ENCODE measurements around the gene SNTB2.

Gene SNTB2

DNA sequence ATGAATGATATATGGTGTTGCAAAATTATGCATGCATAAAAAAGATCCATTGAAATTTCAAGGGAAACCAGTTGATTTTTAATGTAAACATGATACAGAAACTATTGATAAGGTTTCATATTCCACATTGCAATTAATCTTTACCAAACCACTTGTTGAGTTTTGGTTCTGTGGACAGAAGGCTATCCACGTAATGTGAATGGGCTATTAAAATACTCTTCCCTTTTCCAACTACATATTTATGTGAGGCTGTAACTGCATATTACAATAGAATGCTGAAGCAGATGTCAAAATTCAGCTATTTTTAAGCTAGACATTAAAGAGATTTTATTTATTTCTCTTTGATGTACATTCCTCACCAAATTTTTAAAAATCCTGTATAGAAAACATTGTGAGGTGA, 90.4 kb downstream of the SNTB2 start:
- Histone ChIP-seq H3K4ac (ENCODE audit: low read depth, low read length) (no peak overlapping the region), H2BK5ac (ENCODE audit: low read depth, low read length, poor library complexity) (no peak overlapping the region), H3K27ac (ENCODE audit: low read depth, low read length) (no peak overlapping the region), H3K4me1 (ENCODE audit: control insufficient read depth in 1 of 2, insufficient read depth in 2 of 2, low read length in 2 of 2) (no peaks in the 10 kb centered on the region), H3K14ac (ENCODE audit: low read length) (no peak overlapping the region), H3K9ac (ENCODE audit: low read length) (no peak overlapping the region), H3K4me3 (ENCODE audit: low read depth, low read length) (no peak overlapping the region), H2AFZ (ENCODE audit: insufficient read depth, low read length, poor library complexity) (no peak overlapping the region), H4K91ac (ENCODE audit: low read depth, low read length) (no peak overlapping the region), H3K18ac (ENCODE audit: low read length) (no peak overlapping the region), H3K23ac (ENCODE audit: low read length) (no peak overlapping the region), H3K36me3 (ENCODE audit: control insufficient read depth in 1 of 2, insufficient read depth in 2 of 2, low read length in 2 of 2) (peaks cover 0 to 1% of the 10 kb centered on the region in 2 experiments), H3K27me3 (ENCODE audit: insufficient read depth, low read length) (no peaks in the 10 kb centered on the region), H2BK120ac (ENCODE audit: insufficient read depth, low read length, poor library complexity) (no peak overlapping the region), H3K9me3 (ENCODE audit: insufficient read depth, low read depth, low read length) (no peaks in the 10 kb centered on the region), H4K8ac (ENCODE audit: low read depth, low read length) (no peak overlapping the region), H2AK5ac (ENCODE audit: low read length) (no peak overlapping the region), H3K79me2 (ENCODE audit: control insufficient read depth, insufficient read depth, low read length, poor library complexity) (no peaks in the 10 kb centered on the region), H2BK12ac (ENCODE audit: low read length) (no peak overlapping the region), H3K4me2 (ENCODE audit: low read length) (no peak overlapping the region), H4K12ac (ENCODE audit: low read depth, low read length) (no peak overlapping the region), H3K79me1 (ENCODE audit: low read length) (no peaks in the 10 kb centered on the region)
- no CpG with 5 or more reads among the region's 1 CpG for WGBS (ENCODE audit: extremely low coverage, insufficient coverage, insufficient read length)
- DNase-seq, result no peak

DNA sequence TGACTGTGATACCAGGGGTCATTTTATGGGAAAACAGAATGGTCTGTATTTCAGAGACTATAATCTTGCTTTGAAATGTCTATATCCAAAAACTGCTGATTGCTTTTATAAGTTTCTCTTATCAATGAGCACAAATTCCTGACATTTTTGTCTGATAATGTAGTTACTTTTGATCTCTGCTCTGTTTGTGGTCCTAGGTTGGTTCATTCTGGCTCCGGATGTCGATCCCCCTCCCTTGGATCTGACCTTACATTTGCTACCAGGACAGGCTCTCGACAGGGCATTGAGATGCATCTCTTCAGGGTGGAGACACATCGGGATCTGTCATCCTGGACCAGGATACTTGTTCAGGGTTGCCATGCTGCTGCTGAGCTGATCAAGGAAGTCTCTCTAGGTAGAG, 96.9 kb downstream of the SNTB2 start:
- Histone ChIP-seq H3K79me1 (ENCODE audit: low read length) (no peaks in the 10 kb centered on the region), H3K23ac (ENCODE audit: low read length) (no peak overlapping the region), H4K8ac (ENCODE audit: low read depth, low read length) (no peak overlapping the region), H3K27ac (ENCODE audit: low read depth, low read length) (no peak overlapping the region), H2BK120ac (ENCODE audit: insufficient read depth, low read length, poor library complexity) (no peak overlapping the region), H2BK12ac (ENCODE audit: low read length) (no peak overlapping the region), H3K14ac (ENCODE audit: low read length) (no peak overlapping the region), H3K4me2 (ENCODE audit: low read length) (no peak overlapping the region), H3K18ac (ENCODE audit: low read length) (no peak overlapping the region), H3K27me3 (ENCODE audit: insufficient read depth, low read length) (no peaks in the 10 kb centered on the region), H3K36me3 (ENCODE audit: control insufficient read depth in 1 of 2, insufficient read depth in 2 of 2, low read length in 2 of 2) (peaks cover 7 to 8% of the 10 kb centered on the region in 2 experiments), H4K12ac (ENCODE audit: low read depth, low read length) (no peak overlapping the region), H3K4ac (ENCODE audit: low read depth, low read length) (no peak overlapping the region), H3K9me3 (ENCODE audit: insufficient read depth, low read depth, low read length) (no peaks in the 10 kb centered on the region), H2AFZ (ENCODE audit: insufficient read depth, low read length, poor library complexity) (no peak overlapping the region), H2AK5ac (ENCODE audit: low read length) (no peak overlapping the region), H3K4me1 (ENCODE audit: control insufficient read depth in 1 of 2, insufficient read depth in 2 of 2, low read length in 2 of 2) (no peaks in the 10 kb centered on the region), H2BK5ac (ENCODE audit: low read depth, low read length, poor library complexity) (no peak overlapping the region), H4K91ac (ENCODE audit: low read depth, low read length) (no peak overlapping the region), H3K4me3 (ENCODE audit: low read depth, low read length) (no peak overlapping the region), H3K9ac (ENCODE audit: low read length) (no peak overlapping the region), H3K79me2 (ENCODE audit: control insufficient read depth, insufficient read depth, low read length, poor library complexity) (no peaks in the 10 kb centered on the region)
- DNase-seq, result no peak
- WGBS (ENCODE audit: extremely low coverage, insufficient coverage, insufficient read length), result no CpG with 5 or more reads among the region's 4 CpGs

DNA sequence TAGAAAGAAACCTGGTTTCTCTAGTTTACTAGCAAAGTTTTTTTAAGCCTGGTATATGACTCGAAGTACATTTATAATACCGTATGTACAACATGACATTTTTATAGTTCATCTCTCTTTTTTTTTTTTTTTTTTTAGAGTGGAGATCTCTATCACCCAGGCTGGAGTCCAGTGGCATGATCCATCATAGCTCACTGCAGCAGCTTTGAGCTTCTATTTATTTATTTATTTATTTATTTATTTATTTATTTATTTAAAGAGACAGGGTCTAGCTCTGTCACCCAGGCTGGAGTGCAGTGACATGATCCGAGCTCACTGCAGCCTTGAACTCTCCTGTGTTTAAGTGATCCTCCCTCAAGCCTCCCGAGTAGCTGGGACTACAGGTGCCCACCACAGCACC, 98.3 kb downstream of the SNTB2 start:
- peaks cover 7 to 8% of the 10 kb centered on the region in 2 experiments for H3K36me3 ChIP-seq (ENCODE audit: control insufficient read depth in 1 of 2, insufficient read depth in 2 of 2, low read length in 2 of 2)
- WGBS (ENCODE audit: extremely low coverage, insufficient coverage, insufficient read length), result no CpG with 5 or more reads among the region's 4 CpGs

DNA sequence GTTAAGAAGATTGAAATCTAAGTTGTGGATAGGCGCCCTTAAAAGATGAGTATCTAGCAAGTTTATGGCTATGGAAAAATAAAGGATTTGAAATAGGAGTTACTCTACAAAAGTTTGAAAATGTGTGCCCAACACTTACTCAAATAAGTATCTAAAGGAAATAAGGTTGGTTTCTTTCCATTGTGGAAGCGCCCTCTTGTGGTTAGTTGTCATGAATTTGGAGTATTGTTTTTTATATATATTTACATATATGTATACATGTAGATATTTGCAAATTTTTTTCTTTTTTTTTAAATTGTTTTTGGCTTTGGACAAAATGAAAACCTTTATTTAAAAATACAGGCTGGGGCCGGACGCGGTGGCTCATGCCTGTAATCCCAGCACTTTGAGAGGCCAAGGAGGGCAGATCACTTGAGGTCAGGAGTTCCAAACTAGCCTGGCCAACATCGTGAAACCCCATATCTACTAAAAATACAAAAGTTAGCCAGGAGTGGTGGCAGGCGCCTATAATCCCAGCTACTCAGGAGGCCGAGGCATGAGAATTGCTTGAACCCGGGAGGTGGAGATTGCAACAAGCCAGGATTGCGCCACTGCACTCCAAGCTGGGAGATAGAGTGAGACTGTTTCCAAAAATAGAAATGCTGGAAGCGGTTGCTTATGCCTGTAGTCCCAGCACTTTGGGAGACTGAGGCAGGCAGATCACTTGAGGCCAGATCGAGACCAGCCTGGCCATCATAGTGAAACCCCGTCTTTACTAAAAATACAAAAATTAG, 100.2 kb downstream of the SNTB2 start:
- no peak overlapping the region for H2AK5ac ChIP-seq (ENCODE audit: low read length)
- H3K9me3 ChIP-seq (ENCODE audit: insufficient read depth, low read depth, low read length), result no peaks in the 10 kb centered on the region
- no peak overlapping the region for H4K8ac ChIP-seq (ENCODE audit: low read depth, low read length)
- DNase-seq, result peak; percentile 13 to 86
- H3K27ac ChIP-seq (ENCODE audit: low read depth, low read length), result no peak overlapping the region
- H3K4ac ChIP-seq (ENCODE audit: low read depth, low read length), result no peak overlapping the region
- no peak overlapping the region for H4K91ac ChIP-seq (ENCODE audit: low read depth, low read length)
- H3K23ac ChIP-seq (ENCODE audit: low read length), result no peak overlapping the region
- WGBS (ENCODE audit: extremely low coverage, insufficient coverage, insufficient read length), result no CpG with 5 or more reads among the region's 13 CpGs
- H3K27me3 ChIP-seq (ENCODE audit: insufficient read depth, low read length), result no peaks in the 10 kb centered on the region
- no peak overlapping the region for H3K14ac ChIP-seq (ENCODE audit: low read length)
- no peaks in the 10 kb centered on the region for H3K79me2 ChIP-seq (ENCODE audit: control insufficient read depth, insufficient read depth, low read length, poor library complexity)
- no peak overlapping the region for H3K9ac ChIP-seq (ENCODE audit: low read length)
- H3K4me1 ChIP-seq (ENCODE audit: control insufficient read depth in 1 of 2, insufficient read depth in 2 of 2, low read length in 2 of 2), result no peaks in the 10 kb centered on the region
- peaks cover 7 to 10% of the 10 kb centered on the region in 2 experiments for H3K36me3 ChIP-seq (ENCODE audit: control insufficient read depth in 1 of 2, insufficient read depth in 2 of 2, low read length in 2 of 2)
- H3K18ac ChIP-seq (ENCODE audit: low read length), result no peak overlapping the region
- H2BK5ac ChIP-seq (ENCODE audit: low read depth, low read length, poor library complexity), result no peak overlapping the region
- H3K4me3 ChIP-seq (ENCODE audit: low read depth, low read length), result no peak overlapping the region
- H4K12ac ChIP-seq (ENCODE audit: low read depth, low read length), result no peak overlapping the region
- no peak overlapping the region for H3K4me2 ChIP-seq (ENCODE audit: low read length)
- H2BK12ac ChIP-seq (ENCODE audit: low read length), result no peak overlapping the region
- H2AFZ ChIP-seq (ENCODE audit: insufficient read depth, low read length, poor library complexity), result no peak overlapping the region
- no peak overlapping the region for H2BK120ac ChIP-seq (ENCODE audit: insufficient read depth, low read length, poor library complexity)
- H3K79me1 ChIP-seq (ENCODE audit: low read length), result no peaks in the 10 kb centered on the region

More for the DNA sequence above, 98.3 kb downstream of the SNTB2 start:
- no peak overlapping the region for H3K27ac ChIP-seq (ENCODE audit: low read depth, low read length)
- no peak overlapping the region for H3K14ac ChIP-seq (ENCODE audit: low read length)
- H2BK12ac ChIP-seq (ENCODE audit: low read length), result no peak overlapping the region
- H3K4ac ChIP-seq (ENCODE audit: low read depth, low read length), result no peak overlapping the region
- H3K27me3 ChIP-seq (ENCODE audit: insufficient read depth, low read length), result no peaks in the 10 kb centered on the region
- no peak overlapping the region for H4K8ac ChIP-seq (ENCODE audit: low read depth, low read length)
- H2AFZ ChIP-seq (ENCODE audit: insufficient read depth, low read length, poor library complexity), result no peak overlapping the region
- H4K12ac ChIP-seq (ENCODE audit: low read depth, low read length), result no peak overlapping the region
- no peak overlapping the region for H4K91ac ChIP-seq (ENCODE audit: low read depth, low read length)
- no peaks in the 10 kb centered on the region for H3K79me2 ChIP-seq (ENCODE audit: control insufficient read depth, insufficient read depth, low read length, poor library complexity)
- H3K4me2 ChIP-seq (ENCODE audit: low read length), result no peak overlapping the region
- no peak overlapping the region for H3K4me3 ChIP-seq (ENCODE audit: low read depth, low read length)
- H3K18ac ChIP-seq (ENCODE audit: low read length), result no peak overlapping the region
- H3K4me1 ChIP-seq (ENCODE audit: control insufficient read depth in 1 of 2, insufficient read depth in 2 of 2, low read length in 2 of 2), result no peaks in the 10 kb centered on the region
- H2BK5ac ChIP-seq (ENCODE audit: low read depth, low read length, poor library complexity), result no peak overlapping the region
- no peak overlapping the region for H3K23ac ChIP-seq (ENCODE audit: low read length)
- DNase-seq, result no peak
- H3K9me3 ChIP-seq (ENCODE audit: insufficient read depth, low read depth, low read length), result no peaks in the 10 kb centered on the region
- H3K79me1 ChIP-seq (ENCODE audit: low read length), result no peaks in the 10 kb centered on the region
- no peak overlapping the region for H2BK120ac ChIP-seq (ENCODE audit: insufficient read depth, low read length, poor library complexity)
- no peak overlapping the region for H2AK5ac ChIP-seq (ENCODE audit: low read length)
- no peak overlapping the region for H3K9ac ChIP-seq (ENCODE audit: low read length)
